Adrenal gland (tissue), 5 donors: Measurements from ENCODE around the gene METTL16.

Experiments
- CTCF ChIP-seq, 6 experiments: fragments of 450-650 bp in 4 of 6; fragments of 200-600 bp in 2 of 6; sonication (generic) in 1 of 6; IDR thresholded peaks; 1 replicate in 5 of 6; 2 replicates in 1 of 6; pipeline versions ENCODE4 v1.5.1 to v1.8.0; 2016 to 2021; ENCODE audit warnings: antibody characterized with exemption in 6 of 6, mild to moderate bottlenecking in 2 of 6, moderate library complexity in 1 of 6
- POLR2A ChIP-seq, 2 donors: fragments of 450-650 bp; IDR thresholded peaks; one replicate each; pipeline ENCODE4 v1.6.1; 2017; ENCODE audit warnings: antibody characterized with exemption in 2 of 2, mild to moderate bottlenecking in 2 of 2, moderate library complexity in 1 of 2
- donor health status: DM: no; HTN: no; CAD: no.

DNA sequence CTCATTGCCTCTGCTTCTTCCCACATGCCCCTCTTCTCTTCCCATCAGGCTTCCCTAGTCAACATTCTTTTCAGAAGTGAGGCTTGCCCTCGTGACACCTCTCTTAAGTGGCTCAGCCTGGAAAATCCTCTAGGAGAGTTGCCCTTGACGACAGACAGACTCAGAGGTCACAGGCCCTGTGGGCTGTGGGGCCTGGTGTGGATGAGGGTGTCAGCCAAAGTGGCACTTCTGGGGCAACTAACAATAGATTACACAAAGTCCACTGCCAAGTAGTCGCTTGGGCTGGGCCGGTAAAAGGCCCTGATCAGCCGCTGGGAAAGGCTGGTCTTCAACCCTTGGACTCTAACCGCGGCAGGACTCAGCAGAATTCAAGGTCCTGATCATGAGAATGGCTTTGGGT, 33.7 kb upstream of the METTL16 start:
- TF ChIP-seq CTCF (IDR thresholded peaks at IDR 0.05) (no peak), POLR2A (IDR thresholded peaks at IDR 0.05) (no peak)
